Anterior cingulate cortex (tissue), 58 donors: Measurements from ENCODE around the gene TRAPPC6A.
A peak's percentile ranks its signal among the peaks of the same experiment; 100 is the strongest.

ENCODE experiments used
- DNase-seq, 58 donors: peaks; one replicate each; lab custom pipeline; 2025; lab: John Stamatoyannopoulos, UW

TRAPPC6A gene, protein sequence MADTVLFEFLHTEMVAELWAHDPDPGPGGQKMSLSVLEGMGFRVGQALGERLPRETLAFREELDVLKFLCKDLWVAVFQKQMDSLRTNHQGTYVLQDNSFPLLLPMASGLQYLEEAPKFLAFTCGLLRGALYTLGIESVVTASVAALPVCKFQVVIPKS

GRCh38 chr19:45177817-45178261 lies at the start of gene TRAPPC6A:
TSS of gene TRAPPC6A (minus strand) at chr19:45178237. CDS start at chr19:45178218, 19 bp downstream.
- DNase-seq, result peak in 2 of 58 donors; percentile 57 to 62

DNA sequence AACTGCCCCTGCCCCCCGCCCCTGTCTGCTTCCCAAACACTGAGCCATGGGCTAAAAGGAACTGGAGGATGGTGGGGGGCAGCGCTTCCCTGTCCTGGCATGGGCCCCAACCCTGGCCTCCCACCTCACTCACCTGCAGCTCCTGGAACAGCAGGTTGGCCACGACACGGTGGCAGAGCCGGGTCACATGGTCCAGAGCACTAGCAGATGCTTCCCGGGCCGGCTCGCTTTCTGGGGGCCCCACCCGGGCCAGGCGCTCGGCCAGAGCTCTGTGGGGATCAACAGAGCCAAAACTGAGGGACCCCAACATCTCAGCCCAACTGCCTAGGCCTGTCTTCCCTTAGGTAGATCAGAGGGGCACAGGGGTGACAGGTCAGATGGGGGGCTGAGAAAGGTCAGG lies 46.6 kb upstream of the TRAPPC6A start:
- no peak for DNase-seq

DNA sequence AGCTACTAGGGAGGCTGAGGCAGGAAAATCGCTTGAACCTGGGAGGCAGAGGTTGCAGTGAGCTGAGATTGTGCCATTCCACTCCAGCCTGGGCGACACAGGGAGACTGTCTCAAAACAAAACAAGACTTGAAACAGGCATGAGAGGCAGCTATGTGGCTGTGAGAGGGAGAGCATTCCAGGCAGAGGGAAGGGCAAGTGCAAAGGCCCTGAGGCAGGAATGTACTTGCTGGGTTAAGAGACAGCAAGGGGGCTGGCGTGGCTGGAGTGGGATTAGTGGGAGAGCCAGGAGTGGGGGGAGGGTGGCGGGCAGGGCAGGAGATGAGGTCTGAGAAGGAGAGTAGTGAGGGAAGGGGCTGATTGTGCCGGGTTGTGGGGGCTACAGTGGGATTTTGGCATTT lies 45.8 kb upstream of the TRAPPC6A start:
- DNase-seq, result no peak

DNA sequence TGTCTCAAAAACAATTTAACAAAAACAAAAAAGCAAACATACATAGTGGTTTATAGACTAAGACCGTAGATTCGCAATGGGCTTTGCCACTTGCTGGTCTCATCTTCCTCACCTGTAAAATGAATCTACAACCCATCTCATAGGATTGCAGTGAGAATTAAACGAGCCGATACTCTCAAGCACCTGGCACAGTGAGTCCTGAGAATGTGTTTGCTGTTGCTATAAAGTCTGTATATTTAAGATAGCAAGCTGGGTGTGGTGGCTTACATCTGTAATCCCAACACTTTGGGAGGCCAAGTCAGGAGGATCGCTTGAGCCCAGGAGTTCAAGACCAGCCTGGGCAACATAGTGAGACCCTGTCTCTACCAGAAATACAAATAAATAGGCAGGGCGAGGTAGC lies 44.7 kb upstream of the TRAPPC6A start:
- no peak for DNase-seq

- no peak for DNase-seq
Observed at GRCh38 chr19:45218911-45219743, 41.1 kb upstream of the TRAPPC6A start.

GRCh38 chr19:45218426-45218825 lies 40.4 kb upstream of the TRAPPC6A start:
- DNase-seq, result no peak

GRCh38 chr19:45217957-45218334 lies 39.9 kb upstream of the TRAPPC6A start:
- no peak for DNase-seq

DNA sequence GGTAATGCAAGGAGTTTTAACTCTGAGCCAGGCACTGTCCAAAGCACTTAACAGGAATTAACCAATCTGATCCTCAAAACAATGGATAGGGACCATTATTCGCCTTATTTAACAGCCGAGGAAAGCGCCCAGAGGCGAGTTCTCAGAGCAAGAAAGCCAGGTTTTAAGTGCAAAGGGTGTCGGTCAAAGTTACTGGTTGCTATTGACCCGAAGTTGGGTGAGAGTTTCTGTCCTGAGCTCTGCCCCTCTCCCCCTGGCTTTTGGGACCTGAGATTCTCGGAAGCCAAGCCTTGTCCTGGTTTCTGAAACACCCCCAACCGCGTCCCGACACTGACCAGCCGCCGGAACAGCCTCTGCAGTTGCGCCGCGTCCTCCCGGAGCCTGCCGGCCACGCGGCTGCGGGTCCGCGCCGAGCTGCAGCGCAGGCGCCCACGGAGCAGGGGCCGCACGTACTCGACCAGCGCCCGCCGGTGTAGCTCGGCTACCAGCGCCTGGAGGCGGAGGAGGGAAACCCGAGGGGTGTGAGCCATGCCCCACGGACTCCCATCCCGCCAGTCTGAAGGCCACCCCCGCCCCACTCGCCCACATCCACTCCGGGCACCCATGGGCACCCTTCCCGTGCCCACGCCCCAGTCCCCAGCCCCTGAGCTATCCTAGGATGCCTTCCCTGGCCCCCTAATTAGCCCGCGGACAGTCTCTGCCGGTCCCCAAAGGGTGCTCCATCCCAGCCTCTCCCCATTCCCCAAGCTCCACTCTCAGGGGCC lies 39.3 kb upstream of the TRAPPC6A start:
- no peak for DNase-seq

DNA sequence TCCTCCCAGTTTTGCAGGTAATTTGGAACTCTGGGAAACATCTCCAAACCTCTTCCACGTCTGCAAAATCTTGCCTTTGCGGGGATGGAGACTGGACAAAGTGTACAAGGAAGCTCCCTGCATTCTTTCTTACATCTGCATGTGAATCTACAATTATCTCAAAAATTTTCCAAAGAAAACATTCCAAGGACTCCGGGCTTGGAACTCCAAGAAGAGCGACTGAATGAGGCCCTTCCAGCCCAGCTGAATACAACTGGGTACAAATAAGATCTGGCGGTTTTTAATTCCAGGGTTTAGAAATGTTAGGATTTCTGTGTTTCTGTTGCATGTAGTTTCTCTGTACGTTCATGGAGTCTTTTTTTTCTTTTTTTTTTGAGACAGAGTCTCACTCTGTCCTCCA lies 38.6 kb upstream of the TRAPPC6A start:
- no peak for DNase-seq

- no peak for DNase-seq
Observed at GRCh38 chr19:45215391-45216191, 37.6 kb upstream of the TRAPPC6A start.

DNA sequence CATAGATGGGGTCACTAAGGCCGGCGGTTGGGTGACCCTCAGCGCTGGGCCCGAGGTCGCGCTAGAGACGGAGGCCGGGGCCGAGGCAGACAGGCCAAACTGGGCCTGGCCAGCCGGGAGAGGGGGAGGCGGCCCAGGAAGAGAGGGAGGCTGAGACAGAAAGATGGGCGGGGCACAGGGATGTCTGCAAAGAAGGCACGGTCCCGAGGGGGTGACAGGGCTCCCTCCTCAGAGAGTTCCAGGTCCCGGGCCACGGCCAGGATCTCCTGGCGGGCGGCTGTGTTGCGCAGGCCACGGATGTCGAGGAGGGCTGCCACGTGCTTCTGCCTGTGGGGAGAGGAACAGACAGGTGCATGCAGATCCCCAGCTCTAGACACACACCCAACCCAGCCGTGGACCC lies 35.0 kb upstream of the TRAPPC6A start:
- DNase-seq, result no peak

DNA sequence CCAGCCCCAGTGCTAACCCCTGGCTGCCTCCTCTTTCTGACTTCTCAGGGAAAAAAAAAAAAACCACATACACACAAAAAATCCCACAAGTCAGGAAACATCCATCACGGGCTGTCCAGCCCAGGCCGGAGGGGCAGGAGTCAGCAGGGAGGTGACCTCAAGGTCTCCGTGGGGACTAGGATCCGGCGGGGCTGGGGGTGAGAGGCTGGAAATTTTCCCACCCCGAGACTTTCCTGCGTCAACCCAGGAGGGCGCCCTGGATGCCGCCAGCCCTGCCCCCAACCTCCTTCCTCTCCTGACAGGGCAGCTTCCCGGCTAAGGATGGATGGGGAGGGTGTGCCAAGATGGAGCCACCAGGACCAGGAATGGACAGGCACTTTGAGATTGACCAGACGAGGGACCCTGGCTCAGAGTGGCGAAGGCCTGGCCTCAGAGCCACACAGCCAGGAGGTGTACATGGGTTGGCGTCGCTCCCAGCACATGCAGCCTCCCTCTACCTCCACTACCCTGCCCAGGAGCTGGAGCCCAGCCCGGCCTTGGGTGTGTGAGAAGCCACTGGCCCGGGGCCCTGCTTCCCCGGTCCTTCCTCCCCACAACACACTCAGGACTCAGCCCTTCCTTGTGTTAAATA lies 33.8 kb upstream of the TRAPPC6A start:
- no peak for DNase-seq

DNA sequence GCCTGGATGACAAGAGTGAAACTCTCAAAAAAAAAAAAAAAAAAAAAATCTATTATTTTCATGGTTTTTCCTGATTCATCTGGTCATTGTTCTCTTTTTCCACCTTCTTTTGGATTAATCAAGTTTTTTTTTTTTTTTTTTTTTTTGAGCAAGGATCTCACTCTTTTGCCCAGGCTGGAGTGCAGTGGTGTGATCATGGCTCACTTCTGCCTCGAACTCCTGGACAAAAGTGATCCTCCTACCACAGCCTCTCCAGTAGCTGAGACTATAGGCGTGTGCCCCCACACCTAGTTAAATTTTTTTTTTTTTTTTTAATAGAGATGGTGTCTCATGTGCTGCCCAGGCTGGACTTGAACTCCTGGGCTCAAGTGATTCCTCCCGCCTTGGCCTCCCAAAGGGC lies 28.3 kb upstream of the TRAPPC6A start:
- DNase-seq, result no peak

DNA sequence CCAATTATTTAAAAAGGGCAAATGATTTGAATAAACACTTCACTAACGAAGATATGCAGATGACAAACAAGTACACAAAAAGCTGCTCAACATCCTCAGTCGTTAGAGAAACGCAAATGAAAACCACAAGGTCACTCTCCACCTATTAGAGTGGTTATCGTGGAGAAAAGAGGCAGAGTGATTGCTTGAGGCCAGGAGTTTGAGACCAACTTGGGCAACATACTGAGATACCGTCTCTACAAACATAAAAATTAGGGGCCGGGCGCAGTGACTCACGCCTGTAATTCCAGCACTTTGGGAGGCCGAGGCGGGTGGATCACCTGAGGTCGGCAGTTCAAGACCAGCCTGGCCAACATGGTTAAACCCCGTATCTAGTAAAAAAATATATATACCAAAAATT lies 27.8 kb upstream of the TRAPPC6A start:
- DNase-seq, result no peak

- no peak for DNase-seq
Observed at GRCh38 chr19:45202637-45203036, 24.6 kb upstream of the TRAPPC6A start.

- peak in 32 of 58 donors; percentile 0 to 56 (median 12) for DNase-seq
Observed at GRCh38 chr19:45200568-45200967, 22.5 kb upstream of the TRAPPC6A start.

GRCh38 chr19:45195764-45196163 lies 17.7 kb upstream of the TRAPPC6A start:
- DNase-seq, result no peak

- no peak for DNase-seq
Observed at GRCh38 chr19:45191375-45191774, 13.3 kb upstream of the TRAPPC6A start.

GRCh38 chr19:45189971-45190370 lies 11.9 kb upstream of the TRAPPC6A start:
- no peak for DNase-seq
